ENCODE measurements around the gene SNX17. TPM values are rescaled to one million over a fixed set of nuclear protein-coding genes. Genes with fewer than 3 reads are reported as not detected.

SNX17 gene, protein sequence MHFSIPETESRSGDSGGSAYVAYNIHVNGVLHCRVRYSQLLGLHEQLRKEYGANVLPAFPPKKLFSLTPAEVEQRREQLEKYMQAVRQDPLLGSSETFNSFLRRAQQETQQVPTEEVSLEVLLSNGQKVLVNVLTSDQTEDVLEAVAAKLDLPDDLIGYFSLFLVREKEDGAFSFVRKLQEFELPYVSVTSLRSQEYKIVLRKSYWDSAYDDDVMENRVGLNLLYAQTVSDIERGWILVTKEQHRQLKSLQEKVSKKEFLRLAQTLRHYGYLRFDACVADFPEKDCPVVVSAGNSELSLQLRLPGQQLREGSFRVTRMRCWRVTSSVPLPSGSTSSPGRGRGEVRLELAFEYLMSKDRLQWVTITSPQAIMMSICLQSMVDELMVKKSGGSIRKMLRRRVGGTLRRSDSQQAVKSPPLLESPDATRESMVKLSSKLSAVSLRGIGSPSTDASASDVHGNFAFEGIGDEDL
- 124 and 134 TPM in 2 replicates for total RNA-seq
- long read RNA-seq, transcript SNX17-201 (15 exons, 2,044 nt) = major isoform, 881 of 964 reads
- long read RNA-seq, partial matches to known transcripts = 21 of 964 reads
- long read RNA-seq, other reads (novel, unspliced or antisense) = 56 of 964 reads

DNA sequence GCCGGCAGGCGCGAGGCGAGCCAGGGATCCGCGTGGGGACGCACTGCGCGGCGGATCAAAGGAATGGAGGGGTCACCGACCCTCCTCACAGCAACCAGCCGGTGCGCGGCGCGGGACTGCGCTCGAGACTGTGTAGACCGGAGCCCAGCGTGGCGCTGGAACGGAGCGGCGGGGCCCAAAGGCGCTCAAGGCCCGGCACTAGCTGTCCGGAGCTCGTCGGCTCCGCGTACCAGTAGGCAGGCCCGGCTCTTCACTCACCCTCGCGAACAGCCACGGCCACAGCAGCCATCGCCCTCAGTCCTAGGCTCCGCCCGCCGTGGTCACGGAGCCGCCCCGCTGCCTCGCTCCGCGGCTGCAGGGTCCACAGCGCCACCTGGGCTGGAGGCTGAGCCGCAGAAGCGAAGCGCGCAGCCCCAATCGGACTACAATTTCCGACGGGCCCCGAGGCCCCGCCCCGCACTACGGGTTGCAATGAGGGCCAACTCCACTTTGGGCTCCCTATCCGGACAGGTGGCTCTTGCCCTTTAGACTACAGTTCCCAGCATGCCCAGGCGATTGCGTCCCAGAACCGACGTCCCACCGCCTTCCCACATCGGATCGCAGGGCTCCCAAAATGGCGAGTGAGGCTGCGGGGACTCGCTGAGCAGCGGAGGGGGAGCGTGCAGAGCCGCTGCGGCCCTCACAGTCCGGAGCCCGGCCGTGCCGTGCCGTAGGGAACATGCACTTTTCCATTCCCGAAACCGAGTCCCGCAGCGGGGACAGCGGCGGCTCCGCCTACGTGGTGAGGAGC is at the start of gene SNX17, which contains the start of gene EIF2B4:
Gene SNX17 (plus strand): TSS at position 591 of the 790 bp plus-strand sequence. CDS start 128 bp downstream, at position 719.
Gene EIF2B4 (minus strand): TSS at position 313 of the 790 bp plus-strand sequence. CDS start 24 bp downstream, at position 289.
- DNase-seq (ENCODE audit: extremely low spot score, unreplicated experiment) = peak; percentile 100
- Mint-ChIP-seq H3K4me3 (ENCODE audit: unreplicated experiment) (peak within 1 kb of the TSS; percentile 98), H3K27ac (ENCODE audit: unreplicated experiment) (peak within 1 kb of the TSS; percentile 96), H3K9me3 (ENCODE audit: unreplicated experiment) (no peaks in the 10 kb centered on the region), H3K4me1 (ENCODE audit: unreplicated experiment) (peaks cover 26% of the 10 kb centered on the region), H3K27me3 (ENCODE audit: unreplicated experiment) (no peaks in the 10 kb centered on the region), H3K36me3 (ENCODE audit: unreplicated experiment) (peaks cover 30% of the 10 kb centered on the region)
- TF ChIP-seq, protein P1, sequence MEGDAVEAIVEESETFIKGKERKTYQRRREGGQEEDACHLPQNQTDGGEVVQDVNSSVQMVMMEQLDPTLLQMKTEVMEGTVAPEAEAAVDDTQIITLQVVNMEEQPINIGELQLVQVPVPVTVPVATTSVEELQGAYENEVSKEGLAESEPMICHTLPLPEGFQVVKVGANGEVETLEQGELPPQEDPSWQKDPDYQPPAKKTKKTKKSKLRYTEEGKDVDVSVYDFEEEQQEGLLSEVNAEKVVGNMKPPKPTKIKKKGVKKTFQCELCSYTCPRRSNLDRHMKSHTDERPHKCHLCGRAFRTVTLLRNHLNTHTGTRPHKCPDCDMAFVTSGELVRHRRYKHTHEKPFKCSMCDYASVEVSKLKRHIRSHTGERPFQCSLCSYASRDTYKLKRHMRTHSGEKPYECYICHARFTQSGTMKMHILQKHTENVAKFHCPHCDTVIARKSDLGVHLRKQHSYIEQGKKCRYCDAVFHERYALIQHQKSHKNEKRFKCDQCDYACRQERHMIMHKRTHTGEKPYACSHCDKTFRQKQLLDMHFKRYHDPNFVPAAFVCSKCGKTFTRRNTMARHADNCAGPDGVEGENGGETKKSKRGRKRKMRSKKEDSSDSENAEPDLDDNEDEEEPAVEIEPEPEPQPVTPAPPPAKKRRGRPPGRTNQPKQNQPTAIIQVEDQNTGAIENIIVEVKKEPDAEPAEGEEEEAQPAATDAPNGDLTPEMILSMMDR (IDR thresholded peaks at IDR 0.05) = peak; percentile 89

DNA sequence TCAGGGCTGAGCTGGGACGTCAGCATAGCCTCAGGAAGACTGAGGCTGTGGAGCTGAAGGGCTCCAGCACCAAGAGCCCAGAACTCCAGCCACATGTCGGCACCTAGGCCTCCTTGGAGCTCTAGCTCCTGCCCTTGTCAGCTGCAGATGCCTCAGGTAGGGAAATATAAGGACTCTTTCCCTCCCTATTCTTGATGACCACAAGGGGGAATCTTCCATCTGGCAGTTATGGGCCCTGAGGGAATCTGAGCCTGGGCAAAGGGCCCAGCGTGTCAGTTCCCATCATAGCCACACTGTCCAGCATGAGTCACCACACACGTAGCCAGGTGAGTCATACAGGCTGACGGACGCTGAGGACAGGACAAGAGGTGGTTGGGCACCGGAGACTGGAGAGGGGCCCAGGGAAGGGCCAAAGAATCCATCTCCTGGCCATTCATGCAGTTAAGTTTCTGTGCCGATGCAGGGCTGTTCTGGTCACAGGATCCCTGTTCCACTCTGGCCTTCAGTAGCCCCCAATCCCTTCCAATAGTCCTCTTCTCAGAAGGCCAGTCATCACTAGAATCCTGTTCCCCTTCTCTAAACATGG is 49.4 kb upstream of the SNX17 start:
- H3K36me3 Mint-ChIP-seq (ENCODE audit: unreplicated experiment) = peaks cover 3% of the 10 kb centered on the region
- H3K27ac Mint-ChIP-seq (ENCODE audit: unreplicated experiment) = peak overlapping the region; percentile 66
- H3K4me1 Mint-ChIP-seq (ENCODE audit: unreplicated experiment) = peaks cover 30% of the 10 kb centered on the region
- TF ChIP-seq, protein P1 (IDR thresholded peaks at IDR 0.05) = peak; percentile 40
- no peaks in the 10 kb centered on the region for H3K9me3 Mint-ChIP-seq (ENCODE audit: unreplicated experiment)
- no peaks in the 10 kb centered on the region for H3K27me3 Mint-ChIP-seq (ENCODE audit: unreplicated experiment)
- no peak for DNase-seq (ENCODE audit: extremely low spot score, unreplicated experiment)
- peak overlapping the region; percentile 97 for H3K4me3 Mint-ChIP-seq (ENCODE audit: unreplicated experiment)

DNA sequence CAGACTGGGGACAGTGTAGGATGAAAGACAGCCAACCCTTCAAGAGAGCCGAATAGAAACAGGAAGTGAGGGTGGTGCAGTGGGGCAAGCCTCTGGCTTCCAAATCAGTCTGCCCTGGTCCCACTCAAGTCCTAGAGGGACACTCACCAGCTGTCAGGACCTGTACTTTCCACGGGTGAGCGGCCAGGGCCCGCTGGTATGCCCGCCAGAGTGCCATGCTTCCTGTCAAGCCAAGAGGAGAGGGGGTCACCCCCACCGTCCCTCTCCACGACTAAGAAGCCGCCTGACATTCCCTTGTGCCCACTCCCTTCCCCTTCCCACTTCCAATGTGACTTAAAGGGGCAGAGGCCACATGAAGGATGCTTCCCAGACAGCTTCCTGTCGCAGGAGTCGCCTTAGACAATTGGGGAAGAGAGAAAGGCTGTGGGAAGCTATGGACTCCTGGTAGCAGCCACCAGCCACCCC is 48.1 kb upstream of the SNX17 start:
- no peak for DNase-seq (ENCODE audit: extremely low spot score, unreplicated experiment)
- Mint-ChIP-seq H3K27me3 (ENCODE audit: unreplicated experiment) (no peaks in the 10 kb centered on the region), H3K9me3 (ENCODE audit: unreplicated experiment) (no peaks in the 10 kb centered on the region)

DNA sequence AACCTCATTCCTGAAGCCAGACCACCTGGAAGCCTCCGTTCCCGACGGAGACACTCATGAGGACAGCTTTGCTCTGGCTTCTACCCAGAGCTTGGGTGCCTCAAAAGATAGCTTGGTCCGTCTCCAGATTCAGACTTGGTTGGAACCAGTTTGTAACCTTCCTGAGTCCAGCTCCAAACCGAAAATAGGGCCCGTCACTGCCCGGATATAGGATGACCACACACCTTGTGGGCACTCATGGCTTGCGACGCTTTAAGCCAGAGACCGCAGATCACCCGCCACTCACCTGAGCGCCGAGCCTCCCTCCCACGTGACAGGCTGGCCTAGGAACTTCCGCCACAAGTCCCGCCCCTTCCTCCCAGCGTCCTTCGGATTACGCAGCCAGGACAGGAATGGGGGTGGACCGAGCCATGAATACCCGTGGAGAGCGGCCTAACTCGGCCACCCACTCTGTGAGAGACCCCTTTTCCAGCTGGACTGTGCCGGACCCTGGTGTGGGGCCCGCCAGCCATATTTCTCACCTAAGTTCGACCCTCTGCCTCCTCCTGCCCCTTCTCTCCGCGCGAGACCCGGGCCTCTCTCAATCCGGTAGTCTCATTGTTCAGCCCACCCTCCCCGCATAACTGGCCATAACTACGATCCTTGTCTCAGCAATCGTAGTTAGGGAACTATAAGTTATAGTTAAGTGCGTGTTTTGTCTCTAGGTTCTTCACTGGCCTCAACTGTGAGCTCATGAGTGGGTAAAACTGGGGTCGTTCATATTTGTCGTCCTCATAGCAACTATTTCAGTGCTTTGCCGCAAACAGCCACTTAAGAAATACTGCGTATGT is 47.4 kb upstream of the SNX17 start, which contains the start of gene MPV17:
Gene MPV17 (minus strand): TSS at position 332 of the 830 bp plus-strand sequence. CDS start 580 bp downstream, outside the sequence.
- DNase-seq (ENCODE audit: extremely low spot score, unreplicated experiment) = peak; percentile 93
- Mint-ChIP-seq H3K9me3 (ENCODE audit: unreplicated experiment) (no peaks in the 10 kb centered on the region), H3K36me3 (ENCODE audit: unreplicated experiment) (peaks cover 19% of the 10 kb centered on the region), H3K4me1 (ENCODE audit: unreplicated experiment) (peaks cover 30% of the 10 kb centered on the region), H3K4me3 (ENCODE audit: unreplicated experiment) (peak within 1 kb of the TSS; percentile 97), H3K27me3 (ENCODE audit: unreplicated experiment) (no peaks in the 10 kb centered on the region), H3K27ac (ENCODE audit: unreplicated experiment) (peak within 1 kb of the TSS; percentile 99)
- TF ChIP-seq, protein P1 (IDR thresholded peaks at IDR 0.05) = no peak

More for the DNA sequence above, 48.1 kb upstream of the SNX17 start:
- peaks cover 15% of the 10 kb centered on the region for H3K36me3 Mint-ChIP-seq (ENCODE audit: unreplicated experiment)
- peaks cover 30% of the 10 kb centered on the region for H3K4me1 Mint-ChIP-seq (ENCODE audit: unreplicated experiment)
- peak overlapping the region; percentile 97 for H3K4me3 Mint-ChIP-seq (ENCODE audit: unreplicated experiment)
- peak overlapping the region; percentile 99 for H3K27ac Mint-ChIP-seq (ENCODE audit: unreplicated experiment)
- TF ChIP-seq, protein P1 (IDR thresholded peaks at IDR 0.05) = no peak

All from osteocyte (in vitro differentiated cells).